GM18951 (cell line): ENCODE data around the gene EHF.

Experiments used
- POLR2A ChIP-seq: IDR thresholded peaks from 4 replicates; pipeline ENCODE4 v1.6.1; 2011; ENCODE audit warnings: mild to moderate bottlenecking; ENCODE audit not compliant: insufficient read length, insufficient read depth; ENCODE audit errors: extremely low read depth
- in situ Hi-C: fragments of 300-500 bp; cut with MboI; formaldehyde crosslinking; loops from one replicate; pipeline ENCODE4 v1.12.0; 2022; ENCODE audit warnings: low sequenced_read_pairs, mixed read lengths, inconsistent platforms; ENCODE audit not compliant: unreplicated experiment

The EHF gene

DNA sequence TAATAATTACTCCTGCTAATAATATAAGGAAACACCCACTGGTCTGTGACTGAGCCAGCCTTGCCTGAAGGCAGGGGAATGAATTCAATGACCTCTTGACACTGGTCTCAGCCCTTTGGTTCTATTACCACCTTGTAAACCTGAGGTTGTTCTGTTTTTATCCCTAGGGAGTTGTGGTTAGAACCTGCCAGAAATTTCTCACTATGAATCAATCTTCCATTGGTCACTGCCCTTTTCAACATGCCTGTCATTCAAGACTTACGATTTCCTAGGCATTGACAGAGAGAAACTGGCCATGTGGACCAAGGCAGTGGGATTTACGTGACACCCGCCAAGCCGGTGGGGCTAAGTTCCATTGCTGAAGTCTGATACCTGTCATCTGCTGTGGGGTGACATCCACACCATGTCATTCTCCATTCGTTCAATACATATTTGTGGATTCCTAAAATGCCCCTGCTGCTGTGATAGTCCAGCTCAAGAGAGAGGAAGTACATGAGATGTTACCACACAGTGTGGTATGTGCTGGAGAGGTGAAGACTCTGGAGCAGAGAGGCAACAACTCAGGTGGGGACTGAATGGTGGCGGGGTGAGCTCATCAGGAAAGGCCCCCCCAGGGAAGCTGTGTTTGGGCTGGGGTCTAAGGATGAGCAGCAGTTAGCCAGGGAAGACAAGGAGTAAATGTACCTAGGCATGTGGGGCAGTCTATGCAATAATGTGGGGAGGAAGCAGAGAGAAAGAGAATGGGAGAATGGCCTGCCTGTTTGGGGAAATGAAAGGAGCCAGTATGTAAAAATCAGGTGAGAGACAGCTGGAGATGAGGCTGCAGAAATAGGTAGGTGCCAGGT, 15.2 kb upstream of the EHF start:
- no peak for TF ChIP-seq POLR2A
- in situ Hi-C loops, result no loop called here

DNA sequence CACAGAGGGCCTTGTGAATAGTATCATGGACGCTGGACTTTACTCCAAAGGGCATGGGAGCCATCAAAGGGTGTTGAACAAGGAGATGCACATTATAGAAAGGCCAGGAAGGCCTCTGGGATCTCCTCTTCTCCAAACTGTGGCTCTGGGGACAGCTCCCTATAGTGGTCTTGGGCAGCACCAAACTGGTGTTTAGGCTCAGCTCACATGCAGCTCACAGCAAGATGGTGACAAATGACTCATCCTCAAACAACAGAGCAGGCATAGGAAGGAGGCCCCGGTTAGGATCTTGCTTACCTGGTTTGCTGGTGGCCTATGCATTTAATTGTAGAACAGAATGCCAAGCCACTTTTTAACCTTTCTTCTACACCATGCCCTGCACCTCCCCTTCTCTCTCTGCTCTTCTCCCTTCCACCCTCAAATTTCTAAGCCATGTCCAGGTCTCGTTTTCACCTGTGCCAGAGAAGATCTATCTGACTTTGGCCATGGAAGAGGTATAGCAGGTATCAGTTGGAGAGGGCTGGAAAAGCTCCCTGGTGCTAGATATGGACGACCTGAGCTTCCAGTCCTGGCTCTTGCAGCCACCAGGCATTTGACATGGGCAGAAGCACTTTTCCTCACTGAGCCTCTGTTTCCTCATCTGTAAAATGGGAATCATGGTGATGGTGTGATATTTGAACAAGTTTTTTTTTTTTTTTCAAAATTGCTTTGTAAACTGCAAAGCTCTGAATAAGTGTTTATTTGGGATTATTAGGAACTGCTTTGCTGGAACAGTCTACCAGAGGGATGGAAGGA, 14.4 kb upstream of the EHF start:
- TF ChIP-seq POLR2A, result no peak
- in situ Hi-C loops, result no loop called here

DNA sequence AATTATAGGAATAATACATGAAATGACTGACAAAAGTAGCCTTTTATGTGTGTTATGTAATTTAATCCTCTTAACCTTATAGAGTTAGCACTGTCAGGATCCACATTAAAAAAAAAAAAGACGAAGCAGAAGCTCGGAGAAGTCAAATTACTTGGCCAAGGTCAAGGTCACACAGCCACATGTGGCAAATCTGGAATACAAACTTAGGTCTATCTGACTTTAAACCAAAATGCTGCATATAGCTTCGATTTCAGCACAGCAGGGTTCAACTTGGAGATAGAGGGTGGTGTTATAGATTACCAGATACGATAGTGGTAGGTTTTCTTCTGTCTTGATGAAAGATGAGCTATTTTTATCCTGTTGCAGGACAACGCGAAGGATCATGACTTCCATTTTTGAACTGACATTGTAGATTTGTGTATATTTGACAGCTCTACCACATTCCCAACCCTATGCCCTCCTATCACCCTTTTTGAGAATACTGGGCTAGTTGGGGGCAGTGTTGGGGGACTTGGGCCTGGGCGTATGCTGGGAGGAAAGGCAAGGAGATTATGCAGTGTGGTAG, 11.6 kb upstream of the EHF start:
- TF ChIP-seq POLR2A, result no peak
- in situ Hi-C loops, result no loop called here

DNA sequence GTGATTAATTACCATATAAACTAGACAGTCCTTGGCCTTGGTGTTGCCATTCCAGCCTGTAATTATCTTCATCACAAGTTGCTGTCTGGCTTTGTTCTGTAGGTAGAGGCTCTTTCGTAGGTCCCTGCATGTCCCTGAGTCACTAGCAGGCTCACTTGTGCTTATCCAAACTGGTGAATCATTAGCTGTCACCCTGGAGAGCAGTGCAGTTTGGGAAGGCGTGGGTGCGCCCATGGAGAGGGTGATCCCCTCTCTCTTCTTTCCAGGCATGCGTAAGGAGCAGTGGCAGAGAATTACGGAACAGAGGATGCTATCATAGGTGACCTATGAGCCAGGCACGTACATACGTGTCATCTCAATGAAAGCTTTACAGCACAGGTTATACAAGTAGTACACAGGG, 11.0 kb upstream of the EHF start:
- no peak for TF ChIP-seq POLR2A

DNA sequence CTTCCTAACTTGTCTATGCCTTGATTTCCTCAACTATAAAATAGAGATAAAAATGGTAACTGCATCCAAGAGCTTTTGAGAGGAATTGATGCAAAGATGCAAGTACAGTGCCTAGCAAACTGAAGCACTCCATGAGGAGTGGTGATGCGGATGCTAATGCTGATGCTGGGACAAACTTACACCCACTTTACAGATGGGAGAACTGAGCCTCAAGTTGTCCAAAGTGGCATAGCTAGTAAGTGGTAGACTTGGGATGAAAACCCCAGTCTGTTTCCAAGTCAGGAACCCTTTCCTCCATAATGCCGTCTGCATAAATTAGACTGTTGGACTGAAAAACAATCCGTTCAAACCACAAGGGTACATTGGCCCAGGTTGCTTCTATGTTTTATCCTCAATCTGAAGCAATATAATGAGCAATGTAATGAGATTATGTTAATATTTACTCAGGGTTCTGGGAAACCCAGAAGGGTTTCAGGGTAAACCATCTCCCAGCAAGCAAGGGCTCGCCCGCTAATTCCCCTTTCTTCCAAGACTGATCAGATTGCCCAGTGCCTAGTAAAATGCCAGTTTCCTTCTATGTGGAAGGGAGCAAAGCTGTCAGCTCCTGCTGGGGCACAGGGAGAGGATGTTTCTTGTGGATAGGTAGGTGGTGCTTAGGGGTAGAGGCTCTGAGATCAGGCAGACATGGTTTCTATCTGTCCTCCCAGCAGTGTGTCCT, 10.4 kb upstream of the EHF start:
- in situ Hi-C loops, result no loop called here
- TF ChIP-seq POLR2A, result no peak

More for the DNA sequence above, 11.0 kb upstream of the EHF start:
- in situ Hi-C loops, result no loop called here

DNA sequence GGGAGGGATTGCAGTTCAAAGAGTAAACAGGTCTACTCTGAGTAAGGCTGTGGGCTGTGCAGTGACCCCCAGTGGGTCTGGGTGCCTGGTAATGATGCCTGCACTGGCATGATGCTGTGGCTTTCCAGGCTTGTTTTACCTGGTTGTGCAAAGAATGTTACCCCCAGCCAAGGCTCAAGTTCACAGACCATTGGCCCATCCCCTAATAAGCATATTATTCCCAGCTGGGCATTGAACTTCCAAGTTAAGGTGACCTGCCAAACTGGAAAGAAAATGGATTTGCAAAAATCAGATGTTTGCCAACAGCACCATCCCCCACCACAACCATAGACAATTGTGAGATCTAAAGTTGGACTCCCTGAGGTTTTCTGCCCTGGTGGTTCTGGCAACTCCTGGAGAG, 7.9 kb upstream of the EHF start:
- no peak for TF ChIP-seq POLR2A
- in situ Hi-C loops, result no loop called here

DNA sequence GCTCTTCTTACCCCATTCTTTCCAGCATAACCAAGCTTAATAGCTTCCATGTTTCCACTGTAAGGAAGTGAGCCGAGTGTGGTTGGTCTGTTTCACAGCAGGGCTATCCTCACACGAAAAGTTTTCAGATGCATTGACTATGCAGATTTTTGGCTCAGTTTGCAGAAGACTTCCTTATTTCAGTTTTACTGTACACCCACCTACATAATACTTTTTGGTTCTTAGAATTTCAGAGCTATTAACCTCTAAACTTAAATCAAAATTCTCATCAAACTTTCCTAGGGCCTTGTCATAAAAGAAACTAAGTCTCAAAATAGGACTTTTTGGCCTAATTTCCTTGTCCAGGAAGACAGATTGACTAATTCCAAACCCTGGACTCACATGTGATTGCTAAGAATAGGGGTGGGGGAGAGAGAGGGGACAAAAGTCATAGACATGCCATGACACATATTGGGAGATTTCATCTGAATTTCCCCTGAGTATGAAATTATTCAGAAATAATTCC, 7.3 kb upstream of the EHF start:
- in situ Hi-C loops, result no loop called here
- no peak for TF ChIP-seq POLR2A

DNA sequence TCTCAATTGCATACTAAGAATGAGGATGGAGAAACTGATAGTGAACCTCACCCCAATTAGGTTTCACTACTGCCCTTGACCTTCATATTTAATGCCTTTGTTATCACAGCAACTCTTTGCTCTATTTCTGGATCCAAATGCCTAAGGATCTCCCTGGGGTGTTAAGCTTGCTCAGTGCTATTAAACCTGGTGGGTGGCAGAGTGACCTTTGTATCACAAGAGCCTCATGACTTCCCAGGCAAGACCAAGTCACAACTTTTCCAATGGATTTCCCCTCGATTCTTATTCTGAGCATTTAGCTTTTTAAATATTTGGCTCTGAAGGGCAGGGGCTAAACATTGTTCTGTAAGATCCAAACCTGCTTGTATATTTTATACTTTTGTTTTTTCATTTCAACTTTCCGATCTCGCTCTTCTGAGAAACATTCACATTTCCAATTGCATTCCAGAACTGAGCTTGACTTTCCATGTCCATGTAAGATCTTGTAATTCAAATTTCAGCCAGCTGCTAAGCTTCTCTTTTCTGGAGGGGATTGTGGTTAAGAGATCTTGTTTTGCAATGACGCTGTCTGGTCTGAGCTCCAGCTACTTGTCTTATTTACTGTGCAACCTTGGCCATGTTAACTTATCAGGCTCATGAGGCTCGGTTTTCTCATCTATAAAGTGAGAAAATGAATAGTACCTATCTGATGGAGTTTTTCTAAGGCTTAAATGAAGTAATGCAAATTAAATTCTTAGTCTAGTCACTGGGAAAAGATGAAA, 6.4 kb upstream of the EHF start:
- no peak for TF ChIP-seq POLR2A
- in situ Hi-C loops, result no loop called here

DNA sequence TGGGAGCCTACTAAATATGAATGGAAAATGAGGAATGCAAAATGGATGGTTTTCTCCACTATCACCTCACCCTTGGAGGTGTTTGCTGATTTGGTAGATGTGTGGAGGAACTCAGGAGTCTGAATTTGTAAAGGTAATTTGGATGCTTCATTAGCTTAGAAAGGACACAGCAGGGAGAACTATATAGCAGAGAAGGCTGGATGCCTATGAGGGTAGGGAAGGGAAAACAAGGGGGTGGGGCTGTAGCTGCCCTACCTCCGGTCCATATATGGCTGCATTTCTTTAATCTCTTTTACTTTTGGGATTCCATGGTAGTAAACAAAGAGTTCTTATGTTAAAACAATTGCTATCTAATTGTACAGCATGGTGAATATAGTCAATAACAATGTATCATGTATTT, 4.8 kb upstream of the EHF start:
- in situ Hi-C loops, result no loop called here
- no peak for TF ChIP-seq POLR2A

DNA sequence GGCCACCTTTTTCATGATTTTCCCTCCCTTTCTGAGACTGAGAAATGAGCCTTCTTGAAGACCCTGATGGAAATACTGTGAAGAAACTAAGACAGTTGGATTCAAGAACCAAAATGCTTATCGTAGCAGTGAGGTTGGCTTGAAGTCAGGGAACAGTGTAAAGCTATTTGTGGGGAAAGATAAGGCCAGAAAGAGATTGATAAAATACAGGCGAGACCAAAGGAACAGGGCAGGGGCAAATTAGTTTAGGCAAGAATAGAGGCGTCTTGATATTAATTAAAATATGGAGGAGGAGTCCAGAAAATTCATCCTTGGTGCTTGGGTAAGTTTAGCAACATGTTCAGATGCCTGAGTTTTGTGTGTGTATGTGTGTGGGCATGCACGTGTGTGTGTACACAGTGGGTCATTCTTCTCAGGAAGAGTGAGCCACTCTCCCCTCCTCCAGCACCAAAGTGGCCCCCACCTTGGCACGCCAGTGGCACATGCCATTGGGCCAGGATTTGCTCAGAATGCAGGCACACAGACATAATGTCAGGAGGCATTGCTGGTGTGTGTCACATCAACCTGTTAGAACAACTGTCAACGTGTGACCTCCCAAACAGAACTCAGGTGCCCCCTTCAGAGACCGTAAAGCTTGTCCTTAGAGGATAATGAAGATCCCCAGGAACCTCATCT, 3.9 kb upstream of the EHF start:
- no peak for TF ChIP-seq POLR2A
- in situ Hi-C loops, result no loop called here

DNA sequence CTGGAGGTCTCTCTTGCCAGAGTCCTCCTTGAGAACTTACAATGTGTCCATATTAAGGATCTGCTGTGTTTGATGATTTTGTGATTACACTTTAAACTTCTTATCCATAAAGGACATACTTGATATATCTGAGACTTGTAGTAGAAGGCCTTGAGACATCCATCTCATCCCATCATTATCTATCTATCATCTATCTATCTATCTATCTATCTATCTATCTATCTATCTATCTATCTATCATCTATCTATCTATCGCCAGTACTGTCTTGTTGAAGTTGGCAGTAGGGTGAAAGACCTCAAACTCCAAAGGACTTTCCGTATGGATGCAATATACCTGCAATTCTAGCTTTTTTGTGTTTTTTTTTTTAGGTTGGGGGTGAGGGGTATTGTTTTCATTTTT, 2.5 kb upstream of the EHF start:
- TF ChIP-seq POLR2A, result no peak
- in situ Hi-C loops, result no loop called here

DNA sequence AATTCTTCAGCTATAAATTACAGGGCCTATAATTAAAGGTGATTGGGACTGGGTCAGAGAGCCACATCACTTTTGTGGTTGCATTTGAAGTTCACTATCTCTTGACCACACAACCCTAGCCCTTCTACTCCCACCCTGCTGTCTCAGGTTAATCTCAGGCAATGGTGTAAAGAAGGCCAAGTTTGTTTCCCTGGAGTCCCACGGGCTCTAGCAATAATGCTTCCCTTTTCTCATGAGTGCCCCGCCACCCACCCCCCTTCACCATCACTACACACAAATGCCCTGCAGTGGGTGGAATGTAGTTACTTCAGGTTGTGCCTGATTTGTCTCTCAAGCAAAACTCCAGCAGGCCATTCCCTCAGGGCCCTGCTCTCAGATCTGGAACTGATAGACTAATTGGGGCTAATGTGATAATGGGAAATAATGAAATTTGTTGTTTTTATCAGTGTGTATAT, 1.8 kb upstream of the EHF start:
- in situ Hi-C loops, result no loop called here
- TF ChIP-seq POLR2A, result no peak
